IMR-90 (cell line): ENCODE results near the gene PPP1R3F.

Experiments used
- CHD1 ChIP-seq: IDR thresholded peaks from 2 replicates; pipeline ENCODE4 v1.6.1; 2012; ENCODE audit warnings: low read depth, low read length, improper control_type of control experiment
- CTCF ChIP-seq: conservative IDR thresholded peaks from 2 replicates; pipeline ENCODE4 v1.5.1; 2012; ENCODE audit warnings: mild to moderate bottlenecking, low read depth, low read length, improper control_type of control experiment
- MAFK ChIP-seq: IDR thresholded peaks from 2 replicates; pipeline ENCODE4 v1.6.1; 2012; ENCODE audit warnings: low read depth, low read length, improper control_type of control experiment
- MXI1 ChIP-seq: IDR thresholded peaks from 2 replicates; pipeline ENCODE4 v1.6.1; 2012; ENCODE audit warnings: low read depth, mild to moderate bottlenecking, low read length, moderate library complexity, borderline replicate concordance
- POLR2A ChIP-seq: IDR thresholded peaks from 2 replicates; pipeline ENCODE4 v1.6.1; 2012; ENCODE audit warnings: mild to moderate bottlenecking, low read depth, low read length
- RAD21 ChIP-seq: IDR thresholded peaks from 2 replicates; pipeline ENCODE4 v1.6.1; 2012; ENCODE audit warnings: low read length, improper control_type of control experiment
- SMC3 ChIP-seq: fragments of 150-350 bp; IDR thresholded peaks from 2 replicates; pipeline ENCODE4 v1.6.1; 2016; ENCODE audit warnings: low read depth, mild to moderate bottlenecking, antibody characterized with exemption, low read length, moderate library complexity

GRCh38 chrX:49242545-49243066 lies 27.0 kb upstream of the PPP1R3F start:
- TF ChIP-seq MAFK (no peak), POLR2A (no peak), CTCF (no peak), SMC3 (no peak), RAD21 (no peak), CHD1 (no peak), MXI1 (no peak)
